ENCODE data around the gene EEFSEC. TPM values are rescaled to one million over a fixed set of nuclear protein-coding genes. Genes with fewer than 3 reads are reported as not detected.
A peak's percentile ranks its signal among the peaks of the same experiment; 100 is the strongest.

EEFSEC gene
- total and polyA plus RNA-seq, 2 of the 4 experiments (the other 2 are of a cell fraction), result 4.5 to 9.3 TPM

DNA sequence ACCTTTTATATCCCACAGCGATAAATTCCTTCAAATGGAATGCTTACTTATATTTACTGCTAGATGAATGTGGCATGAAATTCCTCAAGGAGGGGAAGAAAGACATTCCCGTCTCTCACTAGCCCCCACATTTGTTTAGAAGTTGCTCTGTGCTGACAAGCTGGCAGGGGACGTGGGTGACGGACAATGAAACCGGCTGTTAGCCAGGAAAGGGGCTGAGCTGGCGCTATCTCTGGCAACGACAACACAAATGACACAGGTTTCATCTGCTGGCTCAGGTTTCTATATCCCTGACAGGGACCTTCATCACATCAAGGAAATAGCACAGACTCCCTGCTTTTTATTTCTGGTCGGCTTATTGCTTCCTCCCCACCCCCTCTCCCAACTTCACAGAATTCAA, 45.4 kb upstream of the EEFSEC start:
- Histone ChIP-seq H3K18ac (ENCODE audit: low read depth, low read length) (no peak overlapping the region), H4K5ac (ENCODE audit: low read depth, low read length) (0 out of 2 replicates have a peak overlapping the region, but pooled peaks have one; percentile 67), H2BK15ac (ENCODE audit: low read depth, low read length) (no peak overlapping the region; the same call in 2 of the 3 replicates), H3K4ac (ENCODE audit: low read depth, low read length) (no peak overlapping the region; the same call in 1 of the 2 replicates), H3K9ac (ENCODE audit: low read depth, low read length) (peak overlapping the region; percentile 24; the same call in 1 of the 2 replicates), H4K91ac (ENCODE audit: insufficient read depth, low read depth, low read length) (peak overlapping the region; percentile 38; the same call in 1 of the 2 replicates), H3K4me2 (ENCODE audit: low read depth, low read length) (peak overlapping the region; percentile 94), H3K14ac (replicated peaks; ENCODE audit: low read depth, low read length) (0 out of 2 replicates have a peak overlapping the region, but pooled peaks have one; percentile 17), H2AK9ac (replicated peaks; ENCODE audit: low read depth, low read length, poor library complexity) (no peak overlapping the region), H4K20me1 (ENCODE audit: insufficient read depth, low read length) (peaks cover 6% of the 10 kb centered on the region; the same call in 1 of the 2 replicates), H3K4me1 (ENCODE audit: control insufficient read depth, insufficient read depth, low read length) (peaks cover 12% of the 10 kb centered on the region), H2BK20ac (ENCODE audit: low read depth, low read length) (no peak overlapping the region), H3K9me1 (ENCODE audit: insufficient read depth, low read length) (peaks cover 19% of the 10 kb centered on the region), H3K79me1 (ENCODE audit: low read depth in 1 of 2, low read length in 2 of 2) (peaks cover 15 to 40% of the 10 kb centered on the region in 2 experiments), H3K23ac (ENCODE audit: low read depth, low read length) (peak overlapping the region; percentile 51), H3K27ac (ENCODE audit: insufficient read depth, low read length) (peak overlapping the region; percentile 34; the same call in 1 of the 2 replicates), H3K9me3 (ENCODE audit: control insufficient read depth, insufficient read depth, low read length) (no peaks in the 10 kb centered on the region), H3K36me3 (ENCODE audit: control insufficient read depth, insufficient read depth, low read length) (peaks cover 12% of the 10 kb centered on the region), H4K8ac (ENCODE audit: low read depth in 2 of 2, low read length in 2 of 2) (no peak overlapping the region), H3K56ac (ENCODE audit: extremely low read depth, insufficient read depth, low read length) (no peak overlapping the region), H2AFZ (replicated peaks; ENCODE audit: low read length, poor library complexity) (no peak overlapping the region), H3K27me3 (ENCODE audit: control insufficient read depth, insufficient read depth, low read length) (no peaks in the 10 kb centered on the region), H2AK5ac (ENCODE audit: low read depth, low read length) (no peak overlapping the region), H2BK5ac (ENCODE audit: low read depth, low read length, poor library complexity, severe bottlenecking) (no peak overlapping the region), H2BK120ac (ENCODE audit: low read depth, low read length) (no peak overlapping the region), H3K4me3 (ENCODE audit: insufficient read depth, low read depth, low read length) (no peak overlapping the region)
- intact Hi-C loops (cut with micrococcal nuclease) (no loop called here), dilution Hi-C loops (cut with HindIII; ENCODE audit: low sequenced_read_pairs, unreplicated experiment) (no loop called here), in situ Hi-C loops (cut with MboI; ENCODE audit: low sequenced_read_pairs) (no loop called here)
- 20% methylated on average over 3 of the region's 8 CpGs; no CpG with 5 or more reads in 1 of the 2 experiments for WGBS, 2 experiments (ENCODE audit: extremely low coverage in 2 of 2, insufficient read length in 1 of 2)
- TF ChIP-seq, protein P1, sequence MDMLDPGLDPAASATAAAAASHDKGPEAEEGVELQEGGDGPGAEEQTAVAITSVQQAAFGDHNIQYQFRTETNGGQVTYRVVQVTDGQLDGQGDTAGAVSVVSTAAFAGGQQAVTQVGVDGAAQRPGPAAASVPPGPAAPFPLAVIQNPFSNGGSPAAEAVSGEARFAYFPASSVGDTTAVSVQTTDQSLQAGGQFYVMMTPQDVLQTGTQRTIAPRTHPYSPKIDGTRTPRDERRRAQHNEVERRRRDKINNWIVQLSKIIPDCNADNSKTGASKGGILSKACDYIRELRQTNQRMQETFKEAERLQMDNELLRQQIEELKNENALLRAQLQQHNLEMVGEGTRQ (IDR thresholded peaks at IDR 0.05; ENCODE audit: low read depth, low read length), result no peak
- no peak for TF ChIP-seq MAFK (IDR thresholded peaks at IDR 0.05; ENCODE audit: low read depth, low read length)
- TF ChIP-seq CHD1 (IDR thresholded peaks at IDR 0.05; ENCODE audit: low read depth, low read length), result no peak
- TF ChIP-seq MXI1 (IDR thresholded peaks at IDR 0.05; ENCODE audit: borderline replicate concordance, low read depth, low read length), result no peak
- TF ChIP-seq RFX5 (IDR thresholded peaks at IDR 0.05; ENCODE audit: low read depth, low read length), result no peak
- TF ChIP-seq RCOR1 (IDR thresholded peaks at IDR 0.05; ENCODE audit: insufficient replicate concordance, low read length), result no peak
- TF ChIP-seq, protein P2, sequence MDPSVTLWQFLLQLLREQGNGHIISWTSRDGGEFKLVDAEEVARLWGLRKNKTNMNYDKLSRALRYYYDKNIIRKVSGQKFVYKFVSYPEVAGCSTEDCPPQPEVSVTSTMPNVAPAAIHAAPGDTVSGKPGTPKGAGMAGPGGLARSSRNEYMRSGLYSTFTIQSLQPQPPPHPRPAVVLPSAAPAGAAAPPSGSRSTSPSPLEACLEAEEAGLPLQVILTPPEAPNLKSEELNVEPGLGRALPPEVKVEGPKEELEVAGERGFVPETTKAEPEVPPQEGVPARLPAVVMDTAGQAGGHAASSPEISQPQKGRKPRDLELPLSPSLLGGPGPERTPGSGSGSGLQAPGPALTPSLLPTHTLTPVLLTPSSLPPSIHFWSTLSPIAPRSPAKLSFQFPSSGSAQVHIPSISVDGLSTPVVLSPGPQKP (IDR thresholded peaks at IDR 0.05; ENCODE audit: borderline replicate concordance, low read depth, low read length), result no peak
- TF ChIP-seq NFE2L2 (IDR thresholded peaks at IDR 0.05; ENCODE audit: low read depth, low read length), result no peak
- peak; percentile 10 for DNase-seq
- CTCF ChIA-PET, result no interaction called here
- POLR2A ChIA-PET (ENCODE audit: unreplicated experiment), result no interaction called here
- no TSS peak for BruUV-seq (replicated peaks)
- ATAC-seq (ENCODE audit: low read depth), result peak; percentile 25; the same call in 1 of the 2 replicates
